Naive thymus-derived CD8-positive, alpha-beta T cell (primary cell): ENCODE measurements around the gene RPS6KA4. TPM values are rescaled to one million over a fixed set of nuclear protein-coding genes. Genes with fewer than 3 reads are reported as not detected.

Experiments used
- ATAC-seq, 2 donors: fragments of 150-1000 bp; cut with Tn5 transposase in 1 of 2; sonication (Bioruptor Pico), chemical (Tn5 transposase) in 1 of 2; 1 replicate in 1 of 2; 2 replicates in 1 of 2; pipeline ENCODE4 v1.10.0; 2021; ENCODE audit warnings: mild to moderate bottlenecking in 2 of 2, moderate library complexity in 2 of 2
- POLR2A ChIA-PET: fragments of 350-600 bp; sonication (Branson Sonifier 250); formaldehyde crosslinking; loops from one replicate; lab custom pipeline; 2021; ENCODE audit warnings: antibody characterized with exemption; lab: Charles Lee
- DNase-seq, 10 donors: peaks; one replicate each; pipeline versions ENCODE4 v3.0.0 to v3.0.0-alpha.2; 2020 to 2022
- H3K27ac Mint-ChIP-seq, 10 donors: one replicate each; pipeline ENCODE4 v1.8.0; 2020 to 2022; ENCODE audit warnings: mild to moderate bottlenecking in 10 of 10, mixed read lengths in 10 of 10, moderate library complexity in 4 of 10, inconsistent platforms in 1 of 10
- H3K27me3 Mint-ChIP-seq, 5 donors: one replicate each; pipeline ENCODE4 v1.8.0; 2021 to 2022; ENCODE audit warnings: mixed read lengths in 5 of 5
- H3K36me3 Mint-ChIP-seq, 3 donors: one replicate each; pipeline ENCODE4 v1.8.0; 2020 to 2022; ENCODE audit warnings: mixed read lengths in 3 of 3, mild to moderate bottlenecking in 2 of 3, inconsistent platforms in 1 of 3
- H3K4me1 Mint-ChIP-seq, 4 donors: one replicate each; pipeline ENCODE4 v1.8.0; 2021 to 2022; ENCODE audit warnings: mixed read lengths in 4 of 4
- H3K4me3 Mint-ChIP-seq, 10 donors: one replicate each; pipeline ENCODE4 v1.8.0; 2020 to 2022; ENCODE audit warnings: mild to moderate bottlenecking in 10 of 10, mixed read lengths in 10 of 10, moderate library complexity in 6 of 10, inconsistent platforms in 1 of 10
- H3K9me3 Mint-ChIP-seq, 9 donors: one replicate each; pipeline ENCODE4 v1.8.0; 2020 to 2022; ENCODE audit warnings: mixed read lengths in 9 of 9, mild to moderate bottlenecking in 3 of 9, inconsistent platforms in 1 of 9, moderate library complexity in 1 of 9
- polyA plus RNA-seq, 3 donors: library from polyadenylated mRNA; unstranded; fragments of 300-500 nt; fragmentation: Illumina TruSeq; gene quantifications; one replicate each; pipeline ENCODE4 v1.2.3, GENCODE V29; 2021
- total RNA-seq, 8 experiments: library from RNA in 2 of 8; stranded (reverse) in 2 of 8; gene quantifications; one replicate each; pipeline ENCODE4 v1.2.3 and lab custom pipeline; 2021 to 2026

RPS6KA4 gene
- total and polyA plus RNA-seq, 5 experiments from 2014 or later = 4.3 to 23.3 (median 5.1) TPM

DNA sequence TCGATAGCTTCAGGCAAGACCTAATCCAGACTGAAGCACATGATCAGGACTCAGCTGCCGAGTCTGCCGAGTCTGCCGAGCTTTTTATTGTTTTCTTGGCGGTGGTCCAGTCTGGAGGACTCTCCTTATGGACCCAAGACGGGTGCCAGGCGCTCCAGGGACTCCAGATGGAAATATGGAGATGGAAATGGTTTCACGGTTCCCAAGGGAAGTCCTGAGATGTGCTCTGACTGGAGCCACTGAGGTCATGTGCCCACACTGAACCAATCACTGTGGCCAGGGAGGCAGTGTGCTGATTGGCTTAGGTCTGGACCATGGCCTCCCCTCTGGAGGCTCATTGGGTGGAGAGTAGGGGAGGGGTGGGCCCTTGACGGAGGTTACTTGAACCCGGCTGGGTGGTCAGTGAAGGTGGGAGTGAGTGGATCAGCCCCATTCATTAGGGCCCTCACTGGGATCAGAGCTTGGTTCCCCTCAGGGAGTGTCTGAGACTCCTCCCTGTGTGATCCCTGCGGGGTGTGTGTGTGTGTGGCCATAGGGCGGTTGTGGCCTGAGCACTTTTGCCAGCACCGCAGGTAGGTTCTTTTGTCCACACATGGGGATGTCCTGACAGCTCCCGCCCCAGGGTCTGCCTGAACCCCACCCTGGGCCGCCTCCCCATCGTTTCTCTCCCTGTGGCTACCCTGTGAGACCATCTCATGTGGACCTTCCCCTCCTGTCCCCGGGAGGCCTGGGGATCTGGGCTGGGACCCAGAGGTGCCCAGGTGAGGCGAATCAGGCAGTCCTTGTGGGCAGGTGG, 14.0 kb downstream of the RPS6KA4 start:
- H3K4me3 Mint-ChIP-seq = no peak overlapping the region
- H3K9me3 Mint-ChIP-seq = no peaks in the 10 kb centered on the region
- ATAC-seq (no peak), DNase-seq (peak in 1 of 10 donors; percentile 53)
- peaks cover 0 to 4% (median 0%) of the 10 kb centered on the region in 4 donors for H3K4me1 Mint-ChIP-seq
- POLR2A ChIA-PET = no interaction called here
- no peaks in the 10 kb centered on the region for H3K27me3 Mint-ChIP-seq
- H3K27ac Mint-ChIP-seq = no peak overlapping the region
- peaks cover 0 to 20% (median 2%) of the 10 kb centered on the region in 3 donors for H3K36me3 Mint-ChIP-seq

DNA sequence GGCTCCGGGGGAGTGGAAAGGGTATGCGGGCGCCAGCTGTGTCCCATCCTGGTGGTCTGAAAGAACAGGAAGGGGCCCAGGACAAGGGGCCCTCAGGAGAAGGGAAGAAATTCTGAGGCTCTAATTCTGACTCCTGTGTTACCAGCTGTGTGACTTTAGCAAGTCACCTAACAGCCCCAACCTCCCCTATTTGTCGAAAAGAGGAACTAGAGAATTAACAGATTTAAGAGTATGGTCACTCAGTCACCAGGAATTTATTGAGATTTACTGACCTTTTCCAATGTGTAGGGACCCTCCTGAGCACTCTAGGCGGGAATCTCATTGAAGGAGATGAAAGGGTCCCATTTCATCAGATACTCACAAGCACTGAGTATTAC, 14.6 kb downstream of the RPS6KA4 start:
- POLR2A ChIA-PET = no interaction called here
- no peak for DNase-seq
- Mint-ChIP-seq H3K4me3 (no peak overlapping the region), H3K4me1 (peaks cover 0 to 4% (median 0%) of the 10 kb centered on the region in 4 donors), H3K36me3 (peaks cover 0 to 20% (median 2%) of the 10 kb centered on the region in 3 donors), H3K27ac (no peak overlapping the region), H3K9me3 (no peaks in the 10 kb centered on the region), H3K27me3 (no peaks in the 10 kb centered on the region)
- no peak for ATAC-seq

DNA sequence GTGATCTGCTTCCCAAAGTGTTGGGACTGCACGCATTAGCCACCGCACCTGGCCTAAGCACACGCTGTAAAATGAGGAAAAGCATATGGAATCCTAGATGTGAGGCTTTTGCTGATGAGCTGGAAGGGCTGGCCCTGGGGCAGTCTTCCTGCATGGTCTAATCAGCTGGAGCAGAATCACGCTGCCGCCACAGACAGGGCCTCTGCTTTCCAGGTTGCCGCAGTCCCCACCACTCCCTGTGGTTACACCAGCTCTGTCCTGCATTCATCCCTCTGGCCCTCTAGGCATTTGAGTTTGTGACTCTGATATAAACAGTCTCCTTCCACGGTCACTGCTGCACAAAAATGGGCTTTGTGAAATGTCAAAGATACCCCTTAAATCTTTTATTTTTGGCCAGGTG, 17.1 kb downstream of the RPS6KA4 start:
- DNase-seq (peak in 1 of 10 donors; percentile 18), ATAC-seq (no peak)
- no peaks in the 10 kb centered on the region for H3K9me3 Mint-ChIP-seq
- H3K4me3 Mint-ChIP-seq = no peak overlapping the region
- H3K27ac Mint-ChIP-seq = no peak overlapping the region
- H3K36me3 Mint-ChIP-seq = peaks cover 0 to 6% (median 0%) of the 10 kb centered on the region in 3 donors
- H3K27me3 Mint-ChIP-seq = no peaks in the 10 kb centered on the region
- H3K4me1 Mint-ChIP-seq = peaks cover 0 to 4% (median 0%) of the 10 kb centered on the region in 4 donors
- POLR2A ChIA-PET = no interaction called here

DNA sequence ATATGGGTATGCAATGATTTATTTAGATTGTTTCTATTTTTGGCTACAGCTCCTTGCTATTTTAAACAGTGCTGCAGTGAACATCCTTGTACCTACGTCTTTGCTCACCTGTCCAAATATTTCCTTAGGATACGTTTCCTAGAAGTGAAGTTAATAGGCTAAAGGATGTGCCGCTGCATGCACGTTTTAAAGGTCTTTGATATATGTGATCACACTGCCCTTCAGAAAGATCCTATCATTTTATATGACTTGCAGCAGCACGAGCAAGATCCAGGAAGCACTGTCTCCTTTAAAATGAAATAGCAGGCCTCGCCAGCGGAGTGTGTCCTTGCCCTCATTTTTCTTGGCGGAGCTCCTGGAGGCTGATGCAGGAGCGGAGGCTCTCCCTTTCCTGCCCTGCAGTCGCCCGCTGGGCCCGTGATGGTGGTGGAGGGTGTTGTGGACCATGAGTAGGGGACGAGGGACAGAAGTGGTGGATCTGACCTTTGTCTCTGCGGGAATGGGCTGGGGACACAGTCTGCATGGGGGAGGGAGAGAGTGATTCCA, 19.4 kb downstream of the RPS6KA4 start:
- peaks cover 0 to 4% (median 0%) of the 10 kb centered on the region in 5 donors for H3K27me3 Mint-ChIP-seq
- H3K9me3 Mint-ChIP-seq = no peaks in the 10 kb centered on the region
- H3K4me1 Mint-ChIP-seq = peaks cover 0 to 4% (median 0%) of the 10 kb centered on the region in 4 donors
- no peak overlapping the region for H3K4me3 Mint-ChIP-seq
- ATAC-seq (no peak), DNase-seq (peak in 1 of 10 donors; percentile 19)
- no peak overlapping the region for H3K27ac Mint-ChIP-seq
- POLR2A ChIA-PET = no interaction called here
- no peaks in the 10 kb centered on the region for H3K36me3 Mint-ChIP-seq

DNA sequence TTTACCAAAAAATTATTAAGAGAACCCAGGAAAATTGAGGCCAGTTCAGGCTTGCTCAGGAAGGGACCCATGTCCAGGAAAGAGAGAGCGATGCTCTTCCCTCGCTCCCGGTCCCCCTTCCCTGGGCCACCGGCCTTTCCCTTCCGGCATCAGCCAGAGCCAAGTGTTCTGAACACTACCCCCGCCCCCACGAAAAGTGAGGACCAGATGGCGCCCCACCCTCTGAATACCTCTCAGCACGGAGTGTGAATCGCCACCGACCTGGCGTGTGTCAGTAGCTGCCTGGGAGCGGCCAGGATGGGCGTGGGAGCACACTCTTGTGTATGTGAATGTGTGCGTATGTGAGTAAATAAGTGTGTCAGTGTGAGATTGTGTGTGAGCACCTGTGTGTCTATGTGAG, 20.2 kb downstream of the RPS6KA4 start:
- ATAC-seq = no peak
- H3K27me3 Mint-ChIP-seq = peaks cover 0 to 4% (median 0%) of the 10 kb centered on the region in 5 donors
- POLR2A ChIA-PET = no interaction called here

DNA sequence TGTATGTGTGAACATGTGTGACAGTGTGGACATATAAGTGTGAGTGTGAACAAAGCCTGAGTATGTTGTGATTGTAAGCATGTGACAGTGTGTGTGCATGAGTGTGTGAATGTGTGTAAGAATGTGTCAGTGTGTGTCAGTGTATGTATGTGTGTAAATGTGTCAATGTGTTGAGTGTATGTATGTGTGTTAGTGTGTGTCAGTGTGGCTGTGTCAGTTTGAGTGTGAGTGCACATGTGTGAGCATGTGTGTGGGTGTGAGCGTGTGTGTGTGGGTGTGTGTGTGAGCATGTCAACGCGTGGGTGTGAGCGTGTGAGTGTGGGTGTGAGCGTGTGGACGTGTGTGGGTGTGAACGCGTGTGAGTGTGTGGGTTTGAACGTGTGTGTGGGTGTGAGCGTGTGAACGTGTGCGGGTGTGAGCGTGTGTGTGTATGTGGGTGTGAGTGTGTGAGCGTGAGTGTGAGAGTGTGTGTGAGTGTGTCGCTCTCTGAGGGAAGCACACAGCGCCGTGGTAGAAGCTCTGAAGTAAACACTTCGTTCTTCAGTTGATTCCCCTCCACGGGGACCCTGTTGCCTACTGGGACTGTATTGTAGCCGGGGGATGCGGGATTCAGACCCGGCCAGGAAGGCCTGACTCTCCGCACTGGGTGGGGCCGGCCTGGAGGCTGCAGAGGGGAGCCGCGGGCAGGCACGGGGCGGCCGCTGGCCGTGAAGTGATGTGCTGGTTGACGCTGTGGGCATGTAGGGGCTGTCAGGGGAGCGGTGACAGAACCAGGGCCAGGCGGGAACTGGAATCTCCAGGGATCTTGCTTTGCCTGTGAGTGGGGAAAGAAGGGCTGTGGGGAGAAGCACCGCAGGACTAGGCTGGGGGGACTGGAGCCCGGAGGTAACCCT, 21.1 kb downstream of the RPS6KA4 start:
- H3K27ac Mint-ChIP-seq = no peak overlapping the region

More for the DNA sequence above, 20.2 kb downstream of the RPS6KA4 start:
- Mint-ChIP-seq H3K4me3 (no peak overlapping the region), H3K36me3 (no peaks in the 10 kb centered on the region), H3K4me1 (no peaks in the 10 kb centered on the region), H3K27ac (no peak overlapping the region), H3K9me3 (no peaks in the 10 kb centered on the region)
- DNase-seq = peak in 1 of 10 donors; percentile 7

DNA sequence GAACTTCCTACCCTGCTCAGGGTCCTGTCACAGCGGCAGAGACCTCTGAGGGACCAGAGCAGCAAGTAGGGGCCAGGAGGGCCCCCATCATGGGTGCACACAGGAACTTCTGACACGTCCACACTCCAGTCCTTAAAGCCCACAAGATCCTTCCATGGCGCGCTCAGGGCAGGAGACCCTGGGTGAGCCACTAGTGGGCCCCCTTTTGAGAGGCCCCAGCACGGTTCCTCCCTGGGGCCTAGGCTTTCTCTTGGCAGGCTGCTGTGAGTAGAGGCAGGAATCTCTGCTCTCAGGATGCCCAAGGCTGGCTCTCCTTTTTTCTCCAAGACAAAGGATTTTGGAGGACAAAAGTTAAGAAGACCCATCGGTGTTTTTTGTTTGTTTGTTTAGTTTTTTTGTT, 22.4 kb downstream of the RPS6KA4 start:
- no peak for ATAC-seq

More for the DNA sequence above, 21.1 kb downstream of the RPS6KA4 start:
- H3K4me1 Mint-ChIP-seq = no peaks in the 10 kb centered on the region
- DNase-seq (peak in 1 of 10 donors; percentile 51), ATAC-seq (no peak)
- H3K4me3 Mint-ChIP-seq = no peak overlapping the region
- H3K27me3 Mint-ChIP-seq = peaks cover 0 to 4% (median 0%) of the 10 kb centered on the region in 5 donors
- POLR2A ChIA-PET = no interaction called here
- H3K9me3 Mint-ChIP-seq = no peaks in the 10 kb centered on the region
- no peaks in the 10 kb centered on the region for H3K36me3 Mint-ChIP-seq

DNA sequence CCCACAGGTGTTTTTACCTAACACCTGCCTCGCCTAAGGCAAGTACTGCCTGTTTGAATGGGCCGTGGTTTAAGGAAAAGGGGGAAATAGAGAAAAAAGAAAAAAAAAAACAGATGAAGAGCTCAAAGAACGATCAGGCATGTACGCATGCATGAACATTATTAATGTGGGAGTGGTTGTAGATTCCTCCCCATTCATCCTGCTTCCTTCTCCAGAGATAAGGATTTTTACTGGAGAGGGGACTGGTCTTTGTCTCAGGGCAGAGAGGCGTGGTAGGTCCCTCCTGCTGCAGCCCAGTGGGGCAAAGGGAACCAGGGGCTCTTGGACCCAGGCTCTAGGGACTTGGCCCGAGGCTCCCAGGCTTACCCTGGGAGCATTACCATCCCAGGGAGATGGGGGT, 23.1 kb downstream of the RPS6KA4 start:
- Mint-ChIP-seq H3K4me1 (peaks cover 0 to 16% (median 4%) of the 10 kb centered on the region in 4 donors), H3K27ac (no peak overlapping the region), H3K27me3 (peaks cover 0 to 5% (median 0%) of the 10 kb centered on the region in 5 donors), H3K36me3 (no peaks in the 10 kb centered on the region), H3K9me3 (no peaks in the 10 kb centered on the region), H3K4me3 (no peak overlapping the region)
- POLR2A ChIA-PET = no interaction called here
- DNase-seq = no peak
- ATAC-seq = no peak

More for the DNA sequence above, 22.4 kb downstream of the RPS6KA4 start:
- no peak for DNase-seq
- Mint-ChIP-seq H3K4me1 (peaks cover 0 to 11% (median 2%) of the 10 kb centered on the region in 4 donors), H3K27ac (no peak overlapping the region), H3K4me3 (no peak overlapping the region), H3K27me3 (peaks cover 0 to 5% (median 0%) of the 10 kb centered on the region in 5 donors), H3K9me3 (no peaks in the 10 kb centered on the region), H3K36me3 (no peaks in the 10 kb centered on the region)
- POLR2A ChIA-PET = no interaction called here

DNA sequence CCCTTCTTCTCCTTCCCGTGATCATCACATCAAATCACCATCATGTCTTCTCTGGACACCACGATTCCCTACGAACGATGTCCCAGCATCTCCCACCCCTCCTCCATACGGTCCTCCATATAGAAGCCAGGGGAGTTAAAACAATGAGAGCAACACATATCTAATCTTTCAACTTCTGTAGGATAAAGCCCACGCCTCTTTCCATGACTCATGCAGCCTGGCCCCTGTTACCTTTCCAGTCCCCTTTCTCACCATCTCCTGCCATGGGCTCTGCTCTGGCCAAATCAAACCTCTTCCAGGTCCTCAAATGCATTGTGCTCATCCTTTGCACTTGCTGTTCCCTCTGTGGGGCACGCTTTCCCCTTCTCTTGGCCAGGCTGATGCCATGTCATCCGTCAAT, 23.6 kb downstream of the RPS6KA4 start:
- H3K4me3 Mint-ChIP-seq = no peak overlapping the region
- POLR2A ChIA-PET = no interaction called here
- H3K27ac Mint-ChIP-seq = no peak overlapping the region
- peaks cover 0 to 18% (median 5%) of the 10 kb centered on the region in 4 donors for H3K4me1 Mint-ChIP-seq
- H3K36me3 Mint-ChIP-seq = no peaks in the 10 kb centered on the region
- DNase-seq = no peak
- no peak for ATAC-seq
- H3K9me3 Mint-ChIP-seq = no peaks in the 10 kb centered on the region
- H3K27me3 Mint-ChIP-seq = peaks cover 0 to 5% (median 0%) of the 10 kb centered on the region in 5 donors

DNA sequence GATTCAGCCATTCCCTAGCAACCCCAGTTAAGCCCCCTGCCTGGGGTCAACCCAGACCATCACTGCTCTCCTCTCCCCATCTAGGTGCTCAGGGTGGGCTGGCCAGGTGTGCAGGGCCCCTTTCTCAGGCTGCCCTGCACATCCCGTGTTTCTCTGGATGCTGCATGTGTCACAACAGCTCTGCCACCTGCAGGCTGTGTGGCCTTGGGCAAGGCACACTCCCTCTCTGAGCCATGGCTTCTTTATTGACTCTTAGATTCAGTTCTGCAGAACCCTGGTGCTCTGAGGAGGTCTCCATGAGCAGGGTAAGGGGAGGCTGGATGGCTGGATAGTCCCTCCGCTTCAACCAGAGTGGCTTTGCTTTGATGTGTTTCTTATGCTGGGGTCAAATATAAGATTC, 24.6 kb downstream of the RPS6KA4 start:
- H3K27ac Mint-ChIP-seq = peak overlapping the region in 1 of 10 donors; percentile 46
- no peaks in the 10 kb centered on the region for H3K36me3 Mint-ChIP-seq
- H3K4me1 Mint-ChIP-seq = peaks cover 0 to 18% (median 6%) of the 10 kb centered on the region in 4 donors
- H3K9me3 Mint-ChIP-seq = no peaks in the 10 kb centered on the region
- POLR2A ChIA-PET = no interaction called here
- H3K27me3 Mint-ChIP-seq = peaks cover 0 to 5% (median 0%) of the 10 kb centered on the region in 5 donors
- no peak overlapping the region for H3K4me3 Mint-ChIP-seq
- no peak for DNase-seq
- ATAC-seq = no peak

DNA sequence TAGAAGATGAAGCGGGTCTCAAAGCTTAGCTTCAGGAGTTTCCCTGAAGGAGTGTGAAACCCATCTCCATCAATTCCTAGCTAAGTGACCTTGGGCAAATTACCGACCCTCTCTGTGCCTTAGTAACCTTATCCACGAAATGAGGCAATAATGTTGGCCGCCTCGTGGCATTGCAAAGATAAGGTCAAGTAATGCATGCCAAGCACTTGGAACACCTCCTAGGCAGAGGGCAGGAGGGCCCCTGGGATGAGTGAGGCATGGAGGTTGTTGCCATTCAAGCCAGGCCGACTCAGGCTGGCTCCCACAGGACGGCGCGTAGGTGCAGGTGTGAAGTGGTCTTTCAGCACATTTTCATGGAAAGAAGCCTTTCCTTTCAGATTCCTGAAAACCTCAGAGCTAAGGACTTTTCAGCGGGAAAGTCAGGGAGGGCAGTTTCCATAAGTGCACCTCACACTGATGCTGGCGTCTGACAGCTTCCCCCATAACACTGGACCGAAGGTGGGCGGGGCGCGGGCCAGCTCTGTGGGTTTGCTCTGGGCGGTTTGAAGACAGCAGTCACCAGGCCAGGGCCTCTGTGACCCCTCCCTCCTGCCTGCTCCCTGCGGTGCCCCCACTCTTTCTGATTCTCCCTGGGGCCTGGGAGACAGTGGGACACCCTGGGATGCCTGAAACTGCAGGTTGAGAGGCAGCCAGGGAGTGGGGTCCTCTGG, 25.2 kb downstream of the RPS6KA4 start:
- no peak for ATAC-seq
- Mint-ChIP-seq H3K9me3 (no peaks in the 10 kb centered on the region), H3K4me1 (peaks cover 0 to 18% (median 6%) of the 10 kb centered on the region in 4 donors), H3K4me3 (no peak overlapping the region), H3K27ac (no peak overlapping the region), H3K27me3 (peaks cover 0 to 5% (median 0%) of the 10 kb centered on the region in 5 donors), H3K36me3 (no peaks in the 10 kb centered on the region)
- POLR2A ChIA-PET = no interaction called here
- DNase-seq = peak in 1 of 10 donors; percentile 37
